Adrenal gland (tissue), 12 donors: ENCODE measurements around the gene SLCO2A1. TPM values are rescaled to one million over a fixed set of nuclear protein-coding genes. Genes with fewer than 3 reads are reported as not detected.
A peak's percentile ranks its signal among the peaks of the same experiment; 100 is the strongest.

ENCODE experiments used
- DNase-seq, 7 donors: peaks; one replicate each; pipeline ENCODE4 v3.0.0-alpha.2; 2019 to 2020
- H3K27ac ChIP-seq, 5 donors: fragments of 200-600 bp; sonication (generic) in 4 of 5; 1 replicate in 3 of 5; 2 replicates in 2 of 5; pipeline versions ENCODE4 v1.5.1 to v1.8.0; 2016 to 2020; ENCODE audit warnings: mild to moderate bottlenecking in 1 of 5
- H3K27me3 ChIP-seq: fragments of 200-600 bp; 2 replicates; pipeline ENCODE4 v1.8.0; 2021
- H3K36me3 ChIP-seq, 2 donors: fragments of 200-600 bp; replicated peaks in 1 of 2; 1 replicate in 1 of 2; 2 replicates in 1 of 2; pipeline versions ENCODE4 v1.5.1 to v1.8.0; 2018 to 2022
- H3K4me1 ChIP-seq, 2 donors: fragments of 200-600 bp; replicated peaks in 1 of 2; 1 replicate in 1 of 2; 2 replicates in 1 of 2; pipeline versions ENCODE4 v1.5.1 to v1.8.0; 2018 to 2021
- H3K4me3 ChIP-seq, 4 donors: fragments of 200-600 bp; sonication (generic) in 3 of 4; one replicate each; pipeline ENCODE4 v1.5.1; 2016 to 2018
- H3K9me3 ChIP-seq, 3 donors: fragments of 200-600 bp; sonication (generic) in 1 of 3; replicated peaks in 1 of 3; 1 replicate in 2 of 3; 2 replicates in 1 of 3; pipeline versions ENCODE4 v1.5.1 to v1.8.0; 2016 to 2021
- CTCF ChIP-seq, 6 experiments: fragments of 450-650 bp in 4 of 6; fragments of 200-600 bp in 2 of 6; sonication (generic) in 1 of 6; IDR thresholded peaks; 1 replicate in 5 of 6; 2 replicates in 1 of 6; pipeline versions ENCODE4 v1.5.1 to v1.8.0; 2016 to 2021; ENCODE audit warnings: antibody characterized with exemption in 6 of 6, mild to moderate bottlenecking in 2 of 6, moderate library complexity in 1 of 6
- POLR2A ChIP-seq, 2 donors: fragments of 450-650 bp; IDR thresholded peaks; one replicate each; pipeline ENCODE4 v1.6.1; 2017; ENCODE audit warnings: antibody characterized with exemption in 2 of 2, mild to moderate bottlenecking in 2 of 2, moderate library complexity in 1 of 2
- WGBS, 4 donors: extraction: QIAGEN DNeasy Blood & Tissue Kit in 2 of 4; methylation state at CpG; one replicate each; pipeline versions ENCODE4 v1.1.5 to v1.1.7; 2013 to 2017; 5-methylcytosine and 5-hydroxymethylcytosine counted together
- intact Hi-C, 2 donors: fragments of 100-400 bp; cut with DNase I; formaldehyde crosslinking; loops; one replicate each; pipeline versions ENCODE4 v1.14.1 to v1.15.0; 2022 to 2023
- polyA plus RNA-seq, 3 donors: library from polyadenylated mRNA; stranded (reverse); fragments of 200-250 nt in 2 of 3; fragments of 350-450 nt in 1 of 3; fragmentation: Illumina TruSeq in 1 of 3; extraction: RNeasy Lipid Tissue Mini Kit (QIAGEN cat#74804) in 1 of 3; gene quantifications; one replicate each; pipeline ENCODE4 v1.2.3, GENCODE V29; 2013 to 2014
- total RNA-seq, 9 donors: library from RNA; depleted of rRNA in 4 of 9; stranded (reverse); fragments of >200 nt in 4 of 9; fragments of 120-200 nt in 1 of 9; fragmentation: NEBNext Ultra II Directional in 1 of 9; extraction: Animal tissue kit (Norgen Biotek cat#: 25700) in 1 of 9; gene quantifications; one replicate each; pipeline versions ENCODE4 v1.1.0 to v1.2.4, GENCODE V29; 2013 to 2023
- donor health status: healthy with polysubstance abuse.
- donor health status: Bipolar disorder and iron deficiency.
- donor health status: DM: yes; HTN: yes; CAD: no.
- donor health status: DM: no; HTN: no; CAD: no.
- donor health status: DM: no; HTN: no; CAD: no.
- donor health status: DM: yes; HTN: yes; CAD: no.

SLCO2A1 gene
- total and polyA plus RNA-seq, 12 donors = 2.3 to 141 (median 29.5) TPM

- no peak for DNase-seq
- intact Hi-C loops = no loop called here
- Histone ChIP-seq H3K36me3 (no peaks in the 10 kb centered on the region), H3K4me1 (no peaks in the 10 kb centered on the region), H3K4me3 (no peak overlapping the region), H3K27me3 (no peaks in the 10 kb centered on the region), H3K27ac (peak overlapping the region in 1 of 5 donors; percentile 83), H3K9me3 (no peaks in the 10 kb centered on the region)
- TF ChIP-seq CTCF (IDR thresholded peaks at IDR 0.05) (no peak), POLR2A (IDR thresholded peaks at IDR 0.05) (no peak)
- WGBS, 4 donors = 67 to 79% (median 73%) methylated on average over 9 of the region's 9 CpGs
These were observed 35.8 kb upstream of the SLCO2A1 start for GRCh38 chr3:134065252-134066157.

DNA sequence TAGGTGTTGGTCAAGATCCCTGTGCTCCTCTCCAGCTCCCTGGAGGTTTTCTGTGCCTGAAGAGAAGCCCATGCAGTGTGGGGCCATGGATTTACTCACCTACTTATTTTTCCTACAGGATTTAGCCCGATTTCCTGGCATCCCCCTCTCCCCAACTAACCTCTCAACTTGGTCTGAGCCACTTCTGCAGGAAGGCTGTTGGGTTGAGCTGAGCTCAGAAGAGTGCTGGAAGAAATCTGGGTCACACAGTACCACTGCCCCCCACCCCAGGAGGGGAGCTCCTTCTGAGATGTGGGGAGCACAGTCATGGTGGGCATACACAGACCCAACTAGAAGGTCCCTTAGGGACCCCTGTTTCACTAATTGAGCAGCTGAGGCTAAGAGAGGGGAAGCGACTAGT lies 34.4 kb upstream of the SLCO2A1 start:
- DNase-seq = no peak
- Histone ChIP-seq H3K27ac (no peak overlapping the region), H3K4me3 (no peak overlapping the region), H3K36me3 (no peaks in the 10 kb centered on the region), H3K4me1 (no peaks in the 10 kb centered on the region), H3K27me3 (no peaks in the 10 kb centered on the region), H3K9me3 (no peaks in the 10 kb centered on the region)
- TF ChIP-seq CTCF (IDR thresholded peaks at IDR 0.05) (no peak), POLR2A (IDR thresholded peaks at IDR 0.05) (no peak)
- 76 to 86% (median 81%) methylated on average over 2 of the region's 2 CpGs for WGBS, 4 donors
- intact Hi-C loops = no loop called here

- DNase-seq = no peak
- WGBS, 4 donors = 70 to 89% (median 73%) methylated on average over 5 to 7 of the region's 7 CpGs
- Histone ChIP-seq H3K36me3 (no peaks in the 10 kb centered on the region), H3K27me3 (no peaks in the 10 kb centered on the region), H3K27ac (no peak overlapping the region), H3K4me3 (no peak overlapping the region), H3K9me3 (no peaks in the 10 kb centered on the region), H3K4me1 (no peaks in the 10 kb centered on the region)
- intact Hi-C loops = no loop called here
- TF ChIP-seq POLR2A (IDR thresholded peaks at IDR 0.05) = no peak
- no peak for TF ChIP-seq CTCF (IDR thresholded peaks at IDR 0.05)
These were observed 31.7 kb upstream of the SLCO2A1 start for GRCh38 chr3:134061401-134061800.

GRCh38 chr3:134060561-134061385 lies 31.0 kb upstream of the SLCO2A1 start:
- Histone ChIP-seq H3K27ac (peak overlapping the region in 1 of 5 donors; percentile 10), H3K27me3 (no peaks in the 10 kb centered on the region), H3K9me3 (no peaks in the 10 kb centered on the region), H3K4me1 (no peaks in the 10 kb centered on the region), H3K36me3 (no peaks in the 10 kb centered on the region), H3K4me3 (no peak overlapping the region)
- DNase-seq = no peak
- TF ChIP-seq POLR2A (IDR thresholded peaks at IDR 0.05) = no peak
- no peak for TF ChIP-seq CTCF (IDR thresholded peaks at IDR 0.05)
- intact Hi-C loops = no loop called here
- 37 to 72% (median 65%) methylated on average over 5 to 10 of the region's 10 CpGs for WGBS, 4 donors
